Gastrocnemius medialis (tissue), 4 donors: Measurements from ENCODE around the gene ZNF592. TPM values are rescaled to one million over a fixed set of nuclear protein-coding genes. Genes with fewer than 3 reads are reported as not detected.

Experiments used
- ATAC-seq, 2 donors: fragments of 150-250 bp; one replicate each; pipeline ENCODE4 v1.9.1; 2016
- DNase-seq, 2 donors: peaks; one replicate each; pipeline ENCODE4 v3.0.0-alpha.2; 2019
- H3K27ac ChIP-seq, 4 donors: fragments of 200-600 bp; sonication (generic); 1 replicate in 1 of 4; 2 replicates in 3 of 4; pipeline ENCODE4 v1.5.1; 2016 to 2018; ENCODE audit warnings: mild to moderate bottlenecking in 2 of 4, moderate library complexity in 1 of 4
- H3K27me3 ChIP-seq, 3 donors: fragments of 200-600 bp; sonication (generic) in 2 of 3; 1 replicate in 1 of 3; 2 replicates in 2 of 3; pipeline versions ENCODE4 v1.5.1 to v1.6.0; 2016 to 2019; ENCODE audit warnings: mild to moderate bottlenecking in 1 of 3, moderate library complexity in 1 of 3
- H3K36me3 ChIP-seq, 2 donors: fragments of 200-600 bp; sonication (generic) in 1 of 2; one replicate each; pipeline ENCODE4 v1.5.1; 2017 to 2018
- H3K4me1 ChIP-seq, 2 donors: fragments of 200-600 bp; sonication (generic) in 1 of 2; one replicate each; pipeline ENCODE4 v1.5.1; 2016 to 2017; ENCODE audit warnings: mild to moderate bottlenecking in 2 of 2
- H3K4me3 ChIP-seq, 4 donors: fragments of 200-600 bp; sonication (generic) in 3 of 4; 1 replicate in 1 of 4; 2 replicates in 3 of 4; pipeline ENCODE4 v1.5.1; 2016 to 2019; ENCODE audit warnings: mild to moderate bottlenecking in 2 of 4
- H3K9me3 ChIP-seq, 3 donors: fragments of 200-600 bp; sonication (generic) in 2 of 3; 1 replicate in 1 of 3; 2 replicates in 2 of 3; pipeline ENCODE4 v1.5.1; 2016 to 2019
- POLR2A ChIP-seq, 2 donors: fragments of 450-650 bp; IDR thresholded peaks; one replicate each; pipeline ENCODE4 v1.6.1; 2017; ENCODE audit warnings: antibody characterized with exemption in 2 of 2, mild to moderate bottlenecking in 2 of 2, moderate library complexity in 2 of 2
- in situ Hi-C, 4 donors: fragments of 200-750 bp; cut with MboI; loops; one replicate each; pipeline versions ENCODE4 v1.15.0 to v1.8.0; 2017; ENCODE audit warnings: low sequenced_read_pairs in 4 of 4
- intact Hi-C: fragments of 100-400 bp; cut with DNase I; formaldehyde crosslinking; loops from one replicate; pipeline ENCODE4 v1.15.1; 2023; ENCODE audit warnings: low total_unique reads
- total RNA-seq, 4 donors: library from RNA; depleted of rRNA; stranded (reverse); fragments of >200 nt; gene quantifications; one replicate each; pipeline versions ENCODE4 v1.1.0 to v1.2.3, GENCODE V29; 2016
- TF ChIP-seq, protein P1 (sequence below), 5 experiments: fragments of 450-650 bp in 3 of 5; fragments of 200-600 bp in 2 of 5; sonication (generic) in 2 of 5; IDR thresholded peaks in 4 of 5; conservative IDR thresholded peaks in 1 of 5; 1 replicate in 4 of 5; 2 replicates in 1 of 5; pipeline ENCODE4 v1.5.1; 2016 to 2019; ENCODE audit warnings: antibody characterized with exemption in 5 of 5, mild to moderate bottlenecking in 3 of 5, moderate library complexity in 3 of 5

The ZNF592 gene
- total RNA-seq, 4 donors from 2014 or later, result 30.0 to 49.2 (median 33.8) TPM

DNA sequence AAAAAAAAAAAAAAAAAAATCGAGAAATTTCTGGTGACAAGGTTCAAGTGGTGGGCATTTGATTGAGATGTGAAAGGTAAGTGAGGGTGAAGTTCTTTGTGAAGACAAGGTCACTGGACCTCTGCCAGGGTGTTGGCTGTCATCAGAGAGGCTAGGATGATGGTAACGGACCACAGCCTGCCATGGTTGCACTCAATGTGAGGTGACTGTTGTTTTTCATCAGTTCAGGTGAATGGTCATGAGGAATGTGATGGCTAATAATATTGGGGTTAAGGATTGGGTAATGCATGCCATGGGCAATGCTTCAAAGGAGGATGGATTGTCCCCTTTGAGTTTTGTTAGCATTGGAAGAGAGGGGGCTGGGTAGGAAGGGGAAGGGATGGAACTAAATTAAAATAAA is 64.5 kb downstream of the ZNF592 start:
- intact Hi-C loops, result loop anchor here (10.0 kb wide), 1 partner anchor 218 kb away; no protein-coding TSS in a partner anchor
- Histone ChIP-seq H3K4me3 (no peak overlapping the region), H3K27me3 (no peaks in the 10 kb centered on the region), H3K4me1 (peaks cover 10 to 18% of the 10 kb centered on the region in 2 donors), H3K36me3 (no peaks in the 10 kb centered on the region), H3K9me3 (no peaks in the 10 kb centered on the region), H3K27ac (no peak overlapping the region)
- DNase-seq (no peak), ATAC-seq (no peak)
- TF ChIP-seq, protein P1, sequence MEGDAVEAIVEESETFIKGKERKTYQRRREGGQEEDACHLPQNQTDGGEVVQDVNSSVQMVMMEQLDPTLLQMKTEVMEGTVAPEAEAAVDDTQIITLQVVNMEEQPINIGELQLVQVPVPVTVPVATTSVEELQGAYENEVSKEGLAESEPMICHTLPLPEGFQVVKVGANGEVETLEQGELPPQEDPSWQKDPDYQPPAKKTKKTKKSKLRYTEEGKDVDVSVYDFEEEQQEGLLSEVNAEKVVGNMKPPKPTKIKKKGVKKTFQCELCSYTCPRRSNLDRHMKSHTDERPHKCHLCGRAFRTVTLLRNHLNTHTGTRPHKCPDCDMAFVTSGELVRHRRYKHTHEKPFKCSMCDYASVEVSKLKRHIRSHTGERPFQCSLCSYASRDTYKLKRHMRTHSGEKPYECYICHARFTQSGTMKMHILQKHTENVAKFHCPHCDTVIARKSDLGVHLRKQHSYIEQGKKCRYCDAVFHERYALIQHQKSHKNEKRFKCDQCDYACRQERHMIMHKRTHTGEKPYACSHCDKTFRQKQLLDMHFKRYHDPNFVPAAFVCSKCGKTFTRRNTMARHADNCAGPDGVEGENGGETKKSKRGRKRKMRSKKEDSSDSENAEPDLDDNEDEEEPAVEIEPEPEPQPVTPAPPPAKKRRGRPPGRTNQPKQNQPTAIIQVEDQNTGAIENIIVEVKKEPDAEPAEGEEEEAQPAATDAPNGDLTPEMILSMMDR (IDR thresholded peaks at IDR 0.05 in 4 of 5, conservative IDR thresholded peaks at IDR 0.05 in 1 of 5), result no peak
- no peak for TF ChIP-seq POLR2A (IDR thresholded peaks at IDR 0.05)
- in situ Hi-C loops, result loop anchor here in 1 of 4 donors (10.0 kb wide), 1 partner anchor 58 kb away; no protein-coding TSS in a partner anchor

DNA sequence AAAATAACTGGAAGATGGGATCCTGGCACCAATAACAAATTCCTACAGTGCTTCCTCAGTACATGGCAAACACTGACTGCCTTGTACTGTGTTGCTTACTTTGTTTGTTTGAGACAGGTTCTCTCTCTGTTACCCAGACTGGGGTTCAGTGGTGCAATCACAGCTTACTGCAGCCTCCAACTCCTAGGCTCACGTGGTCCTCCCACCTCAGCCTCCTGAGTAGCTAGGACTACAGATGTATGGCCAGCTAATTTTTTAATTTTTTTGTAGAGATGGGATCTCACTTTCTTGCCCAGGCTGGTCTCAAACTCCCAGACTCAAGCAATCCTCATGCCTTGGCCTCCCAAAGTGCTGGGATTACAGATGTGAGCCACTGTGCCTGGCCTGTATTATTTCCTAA is 65.0 kb downstream of the ZNF592 start:
- intact Hi-C loops (loop anchor here (10.0 kb wide), 1 partner anchor 219 kb away; no protein-coding TSS in a partner anchor), in situ Hi-C loops (loop anchor here in 1 of 4 donors (10.0 kb wide), 1 partner anchor 59 kb away; no protein-coding TSS in a partner anchor)
- no peak overlapping the region for H3K4me3 ChIP-seq
- ATAC-seq (no peak), DNase-seq (no peak)
- H3K27ac ChIP-seq, result no peak overlapping the region
- H3K36me3 ChIP-seq, result no peaks in the 10 kb centered on the region
- TF ChIP-seq, protein P1 (IDR thresholded peaks at IDR 0.05 in 4 of 5, conservative IDR thresholded peaks at IDR 0.05 in 1 of 5), result no peak
- no peak for TF ChIP-seq POLR2A (IDR thresholded peaks at IDR 0.05)
- H3K27me3 ChIP-seq, result no peaks in the 10 kb centered on the region
- no peaks in the 10 kb centered on the region for H3K9me3 ChIP-seq
- H3K4me1 ChIP-seq, result peaks cover 10 to 24% of the 10 kb centered on the region in 2 donors

DNA sequence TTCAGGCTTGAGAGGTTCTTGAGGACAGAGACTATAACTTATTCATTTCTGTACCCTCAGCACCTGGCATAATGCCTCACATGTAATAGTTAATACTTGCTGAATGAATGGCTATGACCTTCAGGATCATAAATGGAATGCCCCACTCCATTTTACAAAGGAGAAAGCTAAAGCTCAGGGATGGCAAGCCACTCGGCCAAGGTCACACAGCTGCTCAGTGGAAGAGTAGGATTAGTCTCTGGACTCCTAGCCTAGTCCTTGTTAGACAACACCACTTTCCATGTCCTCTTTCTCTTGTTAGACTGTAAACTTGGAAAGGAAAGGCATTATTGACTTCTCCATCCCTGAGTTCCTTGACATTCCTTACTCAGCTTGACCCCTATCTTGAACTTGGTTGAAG is 65.5 kb downstream of the ZNF592 start:
- TF ChIP-seq, protein P1 (IDR thresholded peaks at IDR 0.05 in 4 of 5, conservative IDR thresholded peaks at IDR 0.05 in 1 of 5), result no peak
- no peak for TF ChIP-seq POLR2A (IDR thresholded peaks at IDR 0.05)
- in situ Hi-C loops, result loop anchor here in 1 of 4 donors (10.0 kb wide), 1 partner anchor 59 kb away; no protein-coding TSS in a partner anchor
- H3K4me1 ChIP-seq, result peaks cover 10 to 29% of the 10 kb centered on the region in 2 donors
- DNase-seq, result no peak
- intact Hi-C loops, result loop anchor here (10.0 kb wide), 1 partner anchor 219 kb away; no protein-coding TSS in a partner anchor
- H3K4me3 ChIP-seq, result no peak overlapping the region
- no peak overlapping the region for H3K27ac ChIP-seq
- ATAC-seq, result no peak
- no peaks in the 10 kb centered on the region for H3K36me3 ChIP-seq
- H3K27me3 ChIP-seq, result no peaks in the 10 kb centered on the region
- no peaks in the 10 kb centered on the region for H3K9me3 ChIP-seq

DNA sequence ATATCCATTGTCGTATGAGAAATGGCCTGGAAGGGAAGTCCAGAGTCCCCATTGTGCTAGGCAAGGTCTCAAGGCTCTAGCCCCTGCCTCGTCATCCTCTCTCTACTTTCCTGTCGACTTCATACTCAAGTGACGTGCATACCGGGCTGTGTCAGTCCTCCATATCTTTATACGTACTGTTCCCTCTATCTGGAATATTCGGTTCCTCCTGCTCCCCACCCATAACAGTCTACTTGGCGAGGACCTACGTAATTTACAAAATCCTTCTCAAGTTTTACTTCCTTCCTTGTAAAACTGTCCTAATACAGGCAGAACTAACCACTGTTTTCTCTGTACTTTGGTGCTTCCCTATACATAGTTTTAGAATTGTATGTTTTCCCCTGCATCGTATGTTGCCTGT is 66.5 kb downstream of the ZNF592 start:
- in situ Hi-C loops, result loop anchor here in 1 of 4 donors (10.0 kb wide), 1 partner anchor 60 kb away; no protein-coding TSS in a partner anchor
- intact Hi-C loops, result loop anchor here (10.0 kb wide), 1 partner anchor 220 kb away; no protein-coding TSS in a partner anchor
- no peaks in the 10 kb centered on the region for H3K27me3 ChIP-seq
- ATAC-seq (no peak), DNase-seq (no peak)
- peaks cover 14 to 34% of the 10 kb centered on the region in 2 donors for H3K4me1 ChIP-seq
- H3K9me3 ChIP-seq, result no peaks in the 10 kb centered on the region
- no peak overlapping the region for H3K4me3 ChIP-seq
- H3K36me3 ChIP-seq, result no peaks in the 10 kb centered on the region
- H3K27ac ChIP-seq, result peak overlapping the region in 1 of 4 donors; percentile 98
- no peak for TF ChIP-seq POLR2A (IDR thresholded peaks at IDR 0.05)
- TF ChIP-seq, protein P1 (IDR thresholded peaks at IDR 0.05 in 4 of 5, conservative IDR thresholded peaks at IDR 0.05 in 1 of 5), result no peak
